Neural cell (in vitro differentiated cells): ENCODE measurements around the gene THRAP3. TPM values are rescaled to one million over a fixed set of nuclear protein-coding genes. Genes with fewer than 3 reads are reported as not detected.

Experiments used
- H2AFZ ChIP-seq: fragments of 200-600, 300-800 bp; sonication (generic), shearing (Covaris generic); 2 replicates; pipeline ENCODE4 v1.6.0; 2014; ENCODE audit warnings: low read depth, mild to moderate bottlenecking, antibody characterized with exemption, low read length, moderate library complexity
- H3F3A ChIP-seq: fragments of 200-600 bp; shearing (Covaris generic); 2 replicates; pipeline ENCODE4 v1.6.1; 2016; ENCODE audit warnings: mild to moderate bottlenecking, moderate library complexity, mixed read lengths, antibody characterized with exemption, low read length; ENCODE audit not compliant: insufficient read depth, poor library complexity, severe bottlenecking
- H3K27ac ChIP-seq: fragments of 200-600, 300-800 bp; sonication (generic), shearing (Covaris generic); 2 replicates; pipeline ENCODE4 v1.5.1; 2014; ENCODE audit warnings: mild to moderate bottlenecking, low read length, moderate library complexity
- H3K27me3 ChIP-seq: fragments of 300-800, 200-600 bp; sonication (generic), shearing (Covaris generic); 2 replicates; pipeline ENCODE4 v1.6.0; 2014; ENCODE audit warnings: mild to moderate bottlenecking, low read depth, low read length, moderate library complexity; ENCODE audit not compliant: insufficient read depth
- H3K36me3 ChIP-seq: fragments of 300-800, 200-600 bp; sonication (generic), shearing (Covaris generic); 2 replicates; pipeline ENCODE4 v1.5.1; 2014; ENCODE audit warnings: mild to moderate bottlenecking, antibody characterized with exemption, low read length, moderate library complexity; ENCODE audit not compliant: insufficient read depth
- H3K4me2 ChIP-seq: fragments of 300-800, 200-600 bp; sonication (generic), shearing (Covaris generic); 2 replicates; pipeline ENCODE4 v1.6.0; 2014; ENCODE audit warnings: mild to moderate bottlenecking, low read length
- H3K4me3 ChIP-seq: fragments of 300-800, 200-600 bp; sonication (generic), shearing (Covaris generic); 2 replicates; pipeline ENCODE4 v1.5.1; 2014; ENCODE audit warnings: mild to moderate bottlenecking, low read length, moderate library complexity
- H3K79me2 ChIP-seq: fragments of 200-600 bp; shearing (Covaris generic); replicated peaks from 2 replicates; pipeline ENCODE4 v1.6.0; 2014; ENCODE audit warnings: mild to moderate bottlenecking, low read length, moderate library complexity; ENCODE audit not compliant: insufficient read depth
- H3K9ac ChIP-seq: fragments of 300-800, 200-600 bp; sonication (generic), shearing (Covaris generic); 2 replicates; pipeline ENCODE4 v1.6.1; 2016; ENCODE audit warnings: mild to moderate bottlenecking, low read length, mixed read lengths
- H3K9me2 ChIP-seq: fragments of 200-600 bp; shearing (Covaris generic); 2 replicates; pipeline ENCODE4 v1.6.1; 2016; ENCODE audit warnings: mild to moderate bottlenecking, low read length, mixed read lengths; ENCODE audit not compliant: insufficient read depth
- H3K9me3 ChIP-seq: fragments of 200-600, 300-800 bp; sonication (generic), shearing (Covaris generic); 2 replicates; pipeline ENCODE4 v1.6.1; 2016; ENCODE audit warnings: mild to moderate bottlenecking, mixed run types, low read length, moderate library complexity, mixed read lengths
- H4K20me1 ChIP-seq: fragments of 200-600 bp; shearing (Covaris generic); 2 replicates; pipeline ENCODE4 v1.6.1; 2016; ENCODE audit warnings: mild to moderate bottlenecking, mixed run types; ENCODE audit not compliant: insufficient read depth
- EP300 ChIP-seq: fragments of 450-650 bp; conservative IDR thresholded peaks from 2 replicates; pipeline ENCODE4 v1.6.1; 2014; ENCODE audit warnings: antibody characterized with exemption, mild to moderate bottlenecking, moderate library complexity; ENCODE audit not compliant: poor library complexity, severe bottlenecking
- EZH2 ChIP-seq: fragments of 200-600, 300-800 bp; shearing (Covaris generic), sonication (generic); IDR thresholded peaks from 2 replicates; pipeline ENCODE4 v1.6.1; 2014; ENCODE audit warnings: antibody characterized with exemption, low read length, borderline replicate concordance, mild to moderate bottlenecking; ENCODE audit not compliant: insufficient read depth, poor library complexity, severe bottlenecking
- MXI1 ChIP-seq: fragments of 450-650 bp; conservative IDR thresholded peaks from 2 replicates; pipeline ENCODE4 v1.6.1; 2014; ENCODE audit warnings: antibody characterized with exemption, mild to moderate bottlenecking; ENCODE audit not compliant: poor library complexity, severe bottlenecking
- POLR2AphosphoS5 ChIP-seq: IDR thresholded peaks from 2 replicates; pipeline ENCODE4 v1.6.1; 2012
- RAD21 ChIP-seq: fragments of 450-650 bp; conservative IDR thresholded peaks from 2 replicates; pipeline ENCODE4 v1.6.1; 2014; ENCODE audit warnings: antibody characterized with exemption, mild to moderate bottlenecking, moderate library complexity
- REST ChIP-seq: IDR thresholded peaks from 2 replicates; pipeline ENCODE4 v1.6.1; 2012; ENCODE audit warnings: borderline replicate concordance
- SMC3 ChIP-seq: fragments of 450-650 bp; conservative IDR thresholded peaks from 2 replicates; pipeline ENCODE4 v1.6.1; 2014; ENCODE audit warnings: antibody characterized with exemption, mild to moderate bottlenecking, moderate library complexity; ENCODE audit not compliant: poor library complexity
- TAF1 ChIP-seq: IDR thresholded peaks from 2 replicates; pipeline ENCODE4 v1.6.1; 2012; ENCODE audit warnings: low read depth
- polyA plus RNA-seq: library from polyadenylated mRNA; depleted of rRNA; stranded (reverse); fragments of >200 nt; gene quantifications from 2 replicates; pipeline ENCODE4 v1.2.3, GENCODE V29; 2014
- TF ChIP-seq, protein P1 (sequence below): fragments of 450-650 bp; IDR thresholded peaks from 2 replicates; pipeline ENCODE4 v1.5.1; 2014; ENCODE audit warnings: antibody characterized with exemption, mild to moderate bottlenecking, moderate library complexity; ENCODE audit not compliant: poor library complexity, severe bottlenecking

Gene THRAP3
- polyA plus RNA-seq, 1 donor from 2014 or later: 54.4 TPM

DNA sequence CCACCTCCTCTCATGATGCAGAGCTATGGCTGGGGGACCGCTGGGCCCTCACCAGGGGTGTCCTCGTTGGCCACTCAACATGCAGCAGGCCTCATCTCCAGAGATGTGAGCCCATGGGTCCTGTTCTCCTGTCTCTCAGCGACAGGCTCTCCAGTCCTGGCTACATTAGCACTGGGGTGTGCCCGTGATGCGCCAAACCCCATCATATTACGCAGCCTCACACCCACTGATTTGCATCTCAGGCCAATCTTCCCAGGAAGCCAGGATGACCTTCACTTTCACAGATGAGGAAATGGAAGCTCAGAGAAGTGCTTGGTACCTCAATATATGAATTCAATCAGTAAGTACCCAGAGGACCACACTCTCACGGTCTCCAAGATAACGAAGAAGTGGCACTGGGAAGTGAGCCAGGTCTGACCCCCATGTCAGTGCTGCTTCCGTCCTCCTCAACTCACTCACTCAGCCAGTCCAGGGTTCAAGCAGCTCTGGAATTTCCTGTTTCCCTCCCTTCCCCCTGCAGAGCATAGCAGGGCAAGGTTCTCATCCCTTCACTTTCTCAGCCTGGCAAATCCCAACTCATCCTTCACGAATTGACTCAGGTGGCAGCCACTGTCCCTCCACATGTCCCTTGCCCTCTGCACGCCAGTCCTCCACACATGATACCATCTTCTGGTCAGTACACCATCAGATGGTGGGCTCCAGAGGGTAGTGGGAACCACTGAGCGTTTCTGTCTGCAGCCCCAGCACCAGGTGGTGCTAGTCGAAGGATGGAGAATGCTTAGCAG, 128.1 kb downstream of the THRAP3 start:
- no peaks in the 10 kb centered on the region for H3K36me3 ChIP-seq
- H3K9me2 ChIP-seq: no peaks in the 10 kb centered on the region
- no peak for TF ChIP-seq SMC3
- TF ChIP-seq, protein P1, sequence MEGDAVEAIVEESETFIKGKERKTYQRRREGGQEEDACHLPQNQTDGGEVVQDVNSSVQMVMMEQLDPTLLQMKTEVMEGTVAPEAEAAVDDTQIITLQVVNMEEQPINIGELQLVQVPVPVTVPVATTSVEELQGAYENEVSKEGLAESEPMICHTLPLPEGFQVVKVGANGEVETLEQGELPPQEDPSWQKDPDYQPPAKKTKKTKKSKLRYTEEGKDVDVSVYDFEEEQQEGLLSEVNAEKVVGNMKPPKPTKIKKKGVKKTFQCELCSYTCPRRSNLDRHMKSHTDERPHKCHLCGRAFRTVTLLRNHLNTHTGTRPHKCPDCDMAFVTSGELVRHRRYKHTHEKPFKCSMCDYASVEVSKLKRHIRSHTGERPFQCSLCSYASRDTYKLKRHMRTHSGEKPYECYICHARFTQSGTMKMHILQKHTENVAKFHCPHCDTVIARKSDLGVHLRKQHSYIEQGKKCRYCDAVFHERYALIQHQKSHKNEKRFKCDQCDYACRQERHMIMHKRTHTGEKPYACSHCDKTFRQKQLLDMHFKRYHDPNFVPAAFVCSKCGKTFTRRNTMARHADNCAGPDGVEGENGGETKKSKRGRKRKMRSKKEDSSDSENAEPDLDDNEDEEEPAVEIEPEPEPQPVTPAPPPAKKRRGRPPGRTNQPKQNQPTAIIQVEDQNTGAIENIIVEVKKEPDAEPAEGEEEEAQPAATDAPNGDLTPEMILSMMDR: no peak
- TF ChIP-seq EP300: no peak
- TF ChIP-seq TAF1: no peak
- no peak for TF ChIP-seq RAD21
- no peak for TF ChIP-seq REST
- TF ChIP-seq POLR2AphosphoS5: no peak
- TF ChIP-seq MXI1: no peak
- no peak for TF ChIP-seq EZH2
- H3F3A ChIP-seq: no peaks in the 10 kb centered on the region
- H3K4me3 ChIP-seq: no peak overlapping the region
- H3K27ac ChIP-seq: no peak overlapping the region
- no peak overlapping the region for H3K9ac ChIP-seq
- H2AFZ ChIP-seq: no peak overlapping the region
- H3K27me3 ChIP-seq: no peaks in the 10 kb centered on the region
- H3K9me3 ChIP-seq: no peaks in the 10 kb centered on the region
- H3K4me2 ChIP-seq: no peak overlapping the region
- H3K79me2 ChIP-seq: no peaks in the 10 kb centered on the region
- no peaks in the 10 kb centered on the region for H4K20me1 ChIP-seq

DNA sequence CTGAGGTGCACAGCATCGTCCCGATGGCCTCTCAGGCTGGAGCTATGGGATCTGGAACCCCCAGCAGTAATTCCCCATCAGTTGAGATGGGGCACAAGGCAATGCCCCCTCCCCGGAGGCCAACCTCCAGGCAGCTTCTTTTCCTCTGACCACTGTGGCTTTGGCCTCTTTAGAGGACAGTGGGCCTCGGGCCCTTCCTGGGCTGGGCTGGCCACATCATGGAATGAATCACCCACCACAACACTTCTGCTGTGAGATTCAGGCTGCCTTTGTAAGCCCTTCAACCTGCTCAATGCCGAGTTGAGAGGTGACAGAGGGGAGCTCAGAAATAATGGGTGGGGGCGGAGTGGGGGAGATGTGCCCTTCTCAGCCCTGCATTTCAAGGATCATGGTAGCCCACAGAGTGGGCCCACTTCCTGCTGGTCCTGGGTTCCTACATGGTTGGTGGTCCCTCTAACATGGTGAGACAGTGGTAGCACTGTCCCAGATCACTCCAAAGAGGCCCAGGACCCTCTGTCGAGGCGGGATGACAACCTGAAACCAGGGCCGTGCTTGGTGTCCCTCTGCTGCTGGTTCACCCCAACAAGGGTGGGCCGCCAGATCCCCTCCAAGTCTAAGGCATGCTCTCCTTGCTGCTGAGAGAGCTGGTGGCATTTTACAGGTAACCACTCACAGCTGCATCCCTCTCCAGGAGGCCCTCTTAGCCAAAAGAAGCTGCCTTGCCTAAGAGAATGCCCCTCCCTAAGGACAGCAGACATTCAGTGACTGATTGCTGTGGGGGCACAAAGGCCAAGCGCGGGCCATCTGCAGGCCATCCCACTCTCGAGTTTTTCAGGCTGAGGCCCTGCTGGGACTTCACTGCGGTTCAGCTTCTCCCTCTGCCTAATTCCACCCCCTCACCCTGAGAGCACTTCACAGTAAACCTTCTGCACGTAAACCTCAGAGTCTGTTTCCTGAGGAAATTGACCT, 129.0 kb downstream of the THRAP3 start:
- TF ChIP-seq SMC3: no peak
- no peak for TF ChIP-seq RAD21
- no peak for TF ChIP-seq REST
- no peak for TF ChIP-seq EP300
- no peak for TF ChIP-seq MXI1
- no peak for TF ChIP-seq TAF1
- TF ChIP-seq, protein P1: no peak
- TF ChIP-seq POLR2AphosphoS5: no peak
- no peak for TF ChIP-seq EZH2
- no peaks in the 10 kb centered on the region for H3K9me2 ChIP-seq
- no peaks in the 10 kb centered on the region for H3K27me3 ChIP-seq
- H3K9me3 ChIP-seq: no peaks in the 10 kb centered on the region
- H3K4me3 ChIP-seq: no peak overlapping the region
- H3K4me2 ChIP-seq: no peak overlapping the region
- H4K20me1 ChIP-seq: no peaks in the 10 kb centered on the region
- H3K9ac ChIP-seq: no peak overlapping the region
- H3K79me2 ChIP-seq: no peaks in the 10 kb centered on the region
- no peak overlapping the region for H2AFZ ChIP-seq
- no peaks in the 10 kb centered on the region for H3K36me3 ChIP-seq
- no peaks in the 10 kb centered on the region for H3F3A ChIP-seq
- H3K27ac ChIP-seq: no peak overlapping the region
